ENCODE results near the gene ALKBH2. TPM values are rescaled to one million over a fixed set of nuclear protein-coding genes. Genes with fewer than 3 reads are reported as not detected.

The ALKBH2 gene
- total RNA-seq, 2 donors from 2014 or later, result 15.3 to 21.9 TPM

- Histone ChIP-seq H3K27me3 (replicated peaks; ENCODE audit: insufficient read depth) (no peaks in the 10 kb centered on the region), H3K36me3 (peaks cover 32% of the 10 kb centered on the region), H3K9me3 (no peaks in the 10 kb centered on the region), H3K4me3 (no peak overlapping the region), H3K27ac (no peak overlapping the region), H3K4me1 (ENCODE audit: control insufficient read depth in 1 of 2, low read depth in 2 of 2) (no peaks in the 10 kb centered on the region)
- no peak for ATAC-seq (ENCODE audit: insufficient number of reproducible peaks, low FRiP score, low read depth)
- no peak for DNase-seq (ENCODE audit: low spot score)
- TF ChIP-seq CTCF (IDR thresholded peaks at IDR 0.05), result no peak
These were observed 18.4 kb downstream of the ALKBH2 start for GRCh38 chr12:109074866-109075265.

- DNase-seq (ENCODE audit: low spot score) (no peak), ATAC-seq (ENCODE audit: insufficient number of reproducible peaks, low FRiP score, low read depth) (no peak)
- H3K4me3 ChIP-seq, result no peak overlapping the region
- TF ChIP-seq CTCF (IDR thresholded peaks at IDR 0.05), result no peak
- no peaks in the 10 kb centered on the region for H3K9me3 ChIP-seq
- peaks cover 48% of the 10 kb centered on the region for H3K36me3 ChIP-seq
- H3K27me3 ChIP-seq (replicated peaks; ENCODE audit: insufficient read depth), result no peaks in the 10 kb centered on the region
- no peaks in the 10 kb centered on the region for H3K4me1 ChIP-seq (ENCODE audit: control insufficient read depth in 1 of 2, low read depth in 2 of 2)
- no peak overlapping the region for H3K27ac ChIP-seq
These were observed 23.7 kb downstream of the ALKBH2 start for GRCh38 chr12:109069307-109070271.

GRCh38 chr12:109065853-109066193 is 27.4 kb downstream of the ALKBH2 start:
- ATAC-seq (ENCODE audit: insufficient number of reproducible peaks, low FRiP score, low read depth), result no peak
- Histone ChIP-seq H3K4me3 (no peak overlapping the region), H3K36me3 (peaks cover 36% of the 10 kb centered on the region), H3K27ac (no peak overlapping the region), H3K9me3 (no peaks in the 10 kb centered on the region), H3K4me1 (ENCODE audit: control insufficient read depth in 1 of 2, low read depth in 2 of 2) (no peaks in the 10 kb centered on the region), H3K27me3 (replicated peaks; ENCODE audit: insufficient read depth) (no peaks in the 10 kb centered on the region)
- TF ChIP-seq CTCF (IDR thresholded peaks at IDR 0.05), result no peak
- DNase-seq (ENCODE audit: low spot score), result no peak

- no peak for DNase-seq (ENCODE audit: low spot score)
- no peaks in the 10 kb centered on the region for H3K9me3 ChIP-seq
- no peaks in the 10 kb centered on the region for H3K27me3 ChIP-seq (replicated peaks; ENCODE audit: insufficient read depth)
- ATAC-seq (ENCODE audit: insufficient number of reproducible peaks, low FRiP score, low read depth), result no peak
- H3K4me1 ChIP-seq (ENCODE audit: control insufficient read depth in 1 of 2, low read depth in 2 of 2), result no peaks in the 10 kb centered on the region
- no peak for TF ChIP-seq CTCF (IDR thresholded peaks at IDR 0.05)
- H3K27ac ChIP-seq, result no peak overlapping the region
- peaks cover 32% of the 10 kb centered on the region for H3K36me3 ChIP-seq
- H3K4me3 ChIP-seq, result no peak overlapping the region
These were observed 28.0 kb downstream of the ALKBH2 start for GRCh38 chr12:109065154-109065852.

GRCh38 chr12:109064143-109064542 is 29.1 kb downstream of the ALKBH2 start:
- no peaks in the 10 kb centered on the region for H3K27me3 ChIP-seq (replicated peaks; ENCODE audit: insufficient read depth)
- no peak overlapping the region for H3K27ac ChIP-seq
- DNase-seq (ENCODE audit: low spot score), result no peak
- no peak for TF ChIP-seq CTCF (IDR thresholded peaks at IDR 0.05)
- H3K4me1 ChIP-seq (ENCODE audit: control insufficient read depth in 1 of 2, low read depth in 2 of 2), result no peaks in the 10 kb centered on the region
- no peaks in the 10 kb centered on the region for H3K9me3 ChIP-seq
- no peak for ATAC-seq (ENCODE audit: insufficient number of reproducible peaks, low FRiP score, low read depth)
- no peak overlapping the region for H3K4me3 ChIP-seq
- peaks cover 24% of the 10 kb centered on the region for H3K36me3 ChIP-seq

Measured in thoracic aorta (tissue), 2 donors.